Subcutaneous abdominal adipose tissue (tissue), 5 donors: ENCODE results near the gene CFAP43.

ENCODE experiments used
- H3K27ac ChIP-seq: one replicate; pipeline ENCODE4 v1.7.0; 2013; ENCODE audit warnings: low read depth, mild to moderate bottlenecking, inconsistent platforms, low read length, moderate library complexity
- H3K27me3 ChIP-seq, 5 donors: one replicate each; pipeline ENCODE4 v1.7.0; 2013; ENCODE audit warnings: low read length in 5 of 5, inconsistent platforms in 1 of 5; ENCODE audit not compliant: control insufficient read depth in 5 of 5, insufficient read depth in 4 of 5
- H3K36me3 ChIP-seq, 5 donors: one replicate each; pipeline ENCODE4 v1.7.0; 2013; ENCODE audit warnings: low read length in 5 of 5; ENCODE audit not compliant: control insufficient read depth in 5 of 5, insufficient read depth in 5 of 5
- H3K4me1 ChIP-seq, 5 donors: one replicate each; pipeline ENCODE4 v1.7.0; 2013; ENCODE audit warnings: low read length in 5 of 5, mild to moderate bottlenecking in 3 of 5, moderate library complexity in 1 of 5; ENCODE audit not compliant: control insufficient read depth in 5 of 5, insufficient read depth in 5 of 5
- H3K4me3 ChIP-seq, 5 donors: one replicate each; pipeline ENCODE4 v1.7.0; 2013; ENCODE audit warnings: low read length in 5 of 5, low read depth in 1 of 5
- H3K9ac ChIP-seq, 5 donors: one replicate each; pipeline ENCODE4 v1.7.0; 2013; ENCODE audit warnings: low read length in 5 of 5, mild to moderate bottlenecking in 4 of 5, moderate library complexity in 3 of 5
- H3K9me3 ChIP-seq, 5 donors: one replicate each; pipeline ENCODE4 v1.7.0; 2013; ENCODE audit warnings: low read length in 5 of 5; ENCODE audit not compliant: control insufficient read depth in 5 of 5
- donor health status: healthy.
- donor health status: healthy.
- donor health status: healthy.
- donor health status: healthy.
- donor health status: healthy.

The CFAP43 gene

GRCh38 chr10:104127411-104127810 lies 104.8 kb downstream of the CFAP43 start:
- no peak overlapping the region for H3K9ac ChIP-seq
- peaks cover 0 to 5% (median 0%) of the 10 kb centered on the region in 5 donors for H3K36me3 ChIP-seq
- H3K27ac ChIP-seq, result no peak overlapping the region
- no peaks in the 10 kb centered on the region for H3K27me3 ChIP-seq
- H3K4me1 ChIP-seq, result peaks cover 0 to 3% (median 3%) of the 10 kb centered on the region in 5 donors
- no peak overlapping the region for H3K4me3 ChIP-seq
- no peaks in the 10 kb centered on the region for H3K9me3 ChIP-seq

GRCh38 chr10:104123397-104123796 lies 108.8 kb downstream of the CFAP43 start:
- Histone ChIP-seq H3K4me3 (no peak overlapping the region), H3K36me3 (peaks cover 0 to 5% (median 0%) of the 10 kb centered on the region in 5 donors), H3K9me3 (no peaks in the 10 kb centered on the region), H3K27ac (no peak overlapping the region), H3K27me3 (no peaks in the 10 kb centered on the region), H3K4me1 (peaks cover 0 to 18% (median 12%) of the 10 kb centered on the region in 5 donors), H3K9ac (no peak overlapping the region)

- peaks cover 0 to 18% (median 12%) of the 10 kb centered on the region in 5 donors for H3K4me1 ChIP-seq
- H3K4me3 ChIP-seq, result peak overlapping the region; percentile 88 to 98 (median 93)
- peak overlapping the region; percentile 100 for H3K27ac ChIP-seq
- peaks cover 0 to 5% (median 0%) of the 10 kb centered on the region in 5 donors for H3K36me3 ChIP-seq
- peak overlapping the region; percentile 57 to 93 (median 81) for H3K9ac ChIP-seq
- no peaks in the 10 kb centered on the region for H3K9me3 ChIP-seq
- H3K27me3 ChIP-seq, result no peaks in the 10 kb centered on the region
Observed at GRCh38 chr10:104122225-104123107, 109.7 kb downstream of the CFAP43 start.

- Histone ChIP-seq H3K4me1 (peaks cover 0 to 18% (median 12%) of the 10 kb centered on the region in 5 donors), H3K36me3 (peaks cover 0 to 5% (median 0%) of the 10 kb centered on the region in 5 donors), H3K4me3 (peak within 1 kb of the TSS; percentile 88 to 98 (median 93)), H3K9me3 (no peaks in the 10 kb centered on the region), H3K27ac (peak within 1 kb of the TSS; percentile 100), H3K27me3 (no peaks in the 10 kb centered on the region), H3K9ac (peak within 1 kb of the TSS; percentile 91 to 96 (median 95))
Observed at GRCh38 chr10:104121485-104122224, 110.5 kb downstream of the CFAP43 start, which contains the start of gene SFR1. Gene SFR1, plus strand, starts transcription at chr10:104122171. Its CDS starts 13 bp downstream, at chr10:104122184.

DNA sequence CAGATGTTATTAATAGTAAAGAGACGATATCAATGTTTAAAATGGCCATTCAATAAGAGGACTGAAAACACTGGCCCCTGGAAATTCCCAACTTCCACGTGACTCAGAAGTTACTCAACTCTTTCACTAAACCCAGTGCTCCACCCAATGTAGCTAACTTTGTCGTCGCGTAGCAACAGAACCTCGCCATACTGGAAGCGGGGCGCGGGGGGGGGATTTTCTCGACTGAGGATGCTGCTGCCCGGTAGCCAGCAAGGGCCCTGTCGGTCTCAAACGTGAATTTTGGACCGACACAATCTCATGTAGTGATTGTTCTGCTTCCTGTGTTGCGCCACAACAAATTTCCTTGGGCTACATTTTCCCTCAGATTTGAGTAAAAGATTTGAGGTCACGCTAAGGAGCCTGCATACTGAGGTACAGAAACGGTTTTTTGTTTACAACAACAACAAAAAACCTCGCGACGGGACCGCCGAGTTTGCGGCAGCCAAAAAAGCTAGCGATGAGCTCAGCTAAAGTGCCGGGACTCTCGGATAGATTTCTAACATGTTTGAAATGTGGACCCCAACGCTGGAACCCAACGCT lies 111.2 kb downstream of the CFAP43 start:
- H3K9me3 ChIP-seq, result no peaks in the 10 kb centered on the region
- H3K36me3 ChIP-seq, result peaks cover 0 to 5% (median 0%) of the 10 kb centered on the region in 5 donors
- peak overlapping the region; percentile 91 to 96 (median 95) for H3K9ac ChIP-seq
- H3K4me3 ChIP-seq, result peak overlapping the region; percentile 78 to 94 (median 88)
- peaks cover 0 to 18% (median 12%) of the 10 kb centered on the region in 5 donors for H3K4me1 ChIP-seq
- peak overlapping the region; percentile 100 for H3K27ac ChIP-seq
- no peaks in the 10 kb centered on the region for H3K27me3 ChIP-seq

- H3K4me1 ChIP-seq, result peaks cover 0 to 18% (median 12%) of the 10 kb centered on the region in 5 donors
Observed at GRCh38 chr10:104120512-104120902, 111.7 kb downstream of the CFAP43 start.

DNA sequence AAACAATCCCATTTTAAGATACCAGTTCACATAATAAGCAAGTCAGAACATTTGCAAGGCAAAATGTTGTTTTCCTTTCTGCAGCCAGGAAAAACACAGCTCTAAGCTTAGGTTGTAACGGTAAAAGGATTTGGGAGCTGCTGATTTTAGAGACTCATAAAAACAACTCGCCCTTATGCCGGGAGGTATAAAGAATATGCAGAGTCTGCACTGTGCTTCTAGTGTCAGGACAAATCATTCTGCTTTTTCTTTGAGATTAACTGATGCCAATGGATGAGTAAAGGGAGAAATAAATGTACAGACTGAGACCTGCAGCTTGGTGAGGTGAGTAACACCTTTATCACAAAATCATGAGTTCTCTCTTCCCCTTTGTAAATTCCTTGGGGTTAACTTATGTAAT lies 112.2 kb downstream of the CFAP43 start:
- H3K4me3 ChIP-seq, result no peak overlapping the region
- H3K9me3 ChIP-seq, result no peaks in the 10 kb centered on the region
- H3K9ac ChIP-seq, result no peak overlapping the region
- H3K27ac ChIP-seq, result peak overlapping the region; percentile 100
- H3K36me3 ChIP-seq, result no peaks in the 10 kb centered on the region
- H3K4me1 ChIP-seq, result peaks cover 0 to 18% (median 12%) of the 10 kb centered on the region in 5 donors
- no peaks in the 10 kb centered on the region for H3K27me3 ChIP-seq

More at GRCh38 chr10:104120512-104120902, 111.7 kb downstream of the CFAP43 start:
- no peaks in the 10 kb centered on the region for H3K9me3 ChIP-seq
- H3K27me3 ChIP-seq, result no peaks in the 10 kb centered on the region
- peak overlapping the region; percentile 78 to 94 (median 88) for H3K4me3 ChIP-seq
- H3K9ac ChIP-seq, result peak overlapping the region; percentile 69 to 96 (median 94)
- H3K36me3 ChIP-seq, result peaks cover 0 to 5% (median 0%) of the 10 kb centered on the region in 5 donors
- H3K27ac ChIP-seq, result peak overlapping the region; percentile 100

DNA sequence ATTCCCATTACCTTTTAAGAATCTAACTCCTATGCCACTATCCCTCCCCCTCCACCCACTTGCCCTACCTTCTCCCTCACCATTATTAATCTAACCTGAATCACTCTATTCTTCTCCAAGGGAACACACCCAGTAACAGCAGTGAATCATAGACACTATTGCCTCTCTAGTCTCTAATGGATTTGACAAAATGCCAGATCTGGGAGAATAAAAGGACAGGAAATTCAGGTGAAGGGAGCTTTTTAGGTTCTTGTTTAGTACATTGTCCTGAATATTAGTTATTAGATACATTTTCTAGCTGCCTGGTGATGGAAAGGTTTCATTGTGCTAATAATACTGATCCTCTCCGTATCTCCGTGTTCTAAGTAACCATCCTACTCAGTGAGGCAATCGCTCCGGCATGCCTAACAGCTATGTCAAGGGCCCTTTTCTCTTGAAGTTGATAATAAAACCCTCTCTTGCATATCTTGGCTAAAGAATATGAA lies 114.3 kb downstream of the CFAP43 start:
- H3K9me3 ChIP-seq, result no peaks in the 10 kb centered on the region
- peaks cover 0 to 18% (median 12%) of the 10 kb centered on the region in 5 donors for H3K4me1 ChIP-seq
- no peaks in the 10 kb centered on the region for H3K36me3 ChIP-seq
- H3K9ac ChIP-seq, result no peak overlapping the region
- no peak overlapping the region for H3K27ac ChIP-seq
- no peaks in the 10 kb centered on the region for H3K27me3 ChIP-seq
- H3K4me3 ChIP-seq, result no peak overlapping the region

GRCh38 chr10:104113376-104113956 lies 118.7 kb downstream of the CFAP43 start:
- Histone ChIP-seq H3K4me3 (no peak overlapping the region), H3K27ac (no peak overlapping the region), H3K9ac (no peak overlapping the region), H3K27me3 (peaks cover 0 to 3% (median 0%) of the 10 kb centered on the region in 5 donors), H3K4me1 (no peaks in the 10 kb centered on the region), H3K9me3 (no peaks in the 10 kb centered on the region), H3K36me3 (no peaks in the 10 kb centered on the region)
